ENCODE data around the gene KCTD6. TPM values are rescaled to one million over a fixed set of nuclear protein-coding genes. Genes with fewer than 3 reads are reported as not detected.

KCTD6 gene
- total RNA-seq, 1 experiment from 2014 or later = 20.8 TPM

DNA sequence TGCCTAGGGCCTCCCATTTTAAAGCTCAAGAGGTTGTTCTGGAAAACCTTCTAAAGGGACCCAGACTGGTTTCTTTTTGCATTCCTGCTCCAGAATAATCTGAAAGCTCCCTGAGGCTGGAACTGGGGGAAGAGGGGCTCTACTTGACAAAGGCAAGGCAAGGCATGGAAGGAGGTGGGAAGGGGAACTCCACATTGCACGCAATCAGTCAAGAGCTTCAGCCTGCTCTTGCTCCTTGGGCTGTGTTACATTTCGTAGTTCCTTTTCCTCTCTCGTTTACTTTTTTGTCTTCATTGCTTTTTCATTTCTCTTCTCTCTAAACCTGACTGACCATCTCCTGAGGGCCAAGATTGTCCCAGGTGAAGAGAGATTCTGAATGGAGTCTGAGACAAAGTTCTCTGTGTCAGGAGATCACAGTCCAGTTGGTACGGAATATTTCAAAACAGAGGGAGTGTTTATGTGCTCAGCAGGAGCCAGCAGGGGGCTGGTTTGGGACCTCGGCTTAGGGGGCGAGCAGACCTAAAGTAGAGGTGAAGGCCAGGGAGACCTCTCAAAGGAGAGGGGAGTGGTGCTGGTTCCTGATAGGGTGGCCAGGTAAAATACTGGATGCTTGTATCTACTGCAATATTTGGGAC lies 6.0 kb upstream of the KCTD6 start:
- no peak for DNase-seq (ENCODE audit: low read depth)

DNA sequence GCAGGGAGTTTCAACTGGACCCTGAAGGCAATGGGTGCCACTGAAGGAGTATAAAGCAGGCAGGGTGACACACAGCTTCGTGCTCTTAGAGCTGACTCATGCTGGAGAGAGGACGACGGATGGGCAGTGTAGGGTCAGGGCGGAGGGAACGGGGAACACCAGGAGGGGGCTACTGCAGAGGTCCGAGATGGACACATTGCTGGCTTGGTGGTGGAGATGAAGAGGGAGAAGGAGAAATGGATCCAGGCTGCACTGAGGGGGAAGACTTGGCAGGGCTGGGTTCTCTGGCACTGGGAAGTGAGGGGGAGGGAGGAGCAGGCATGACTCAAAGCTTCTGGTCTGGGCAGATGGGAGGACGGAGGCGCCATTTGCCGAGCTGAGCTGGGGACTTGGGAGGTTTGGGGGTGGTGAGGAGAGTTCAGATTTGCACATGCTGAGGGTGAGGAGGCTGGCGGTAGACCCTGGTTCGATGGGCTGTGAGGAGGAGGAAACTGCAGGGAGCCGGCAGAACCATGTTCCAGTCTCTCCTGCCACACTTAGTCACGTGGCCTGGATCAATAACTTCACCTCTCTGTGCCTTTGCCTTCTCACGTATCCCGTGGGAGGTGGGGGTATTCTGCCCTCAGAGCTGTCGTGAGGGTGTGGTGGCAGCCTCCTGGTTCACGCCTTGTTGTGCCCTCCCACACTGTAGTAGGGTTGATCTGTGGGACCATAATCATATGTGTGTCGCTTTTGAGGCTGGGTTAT lies 4.6 kb upstream of the KCTD6 start:
- DNase-seq (ENCODE audit: low read depth) = peak; percentile 83

DNA sequence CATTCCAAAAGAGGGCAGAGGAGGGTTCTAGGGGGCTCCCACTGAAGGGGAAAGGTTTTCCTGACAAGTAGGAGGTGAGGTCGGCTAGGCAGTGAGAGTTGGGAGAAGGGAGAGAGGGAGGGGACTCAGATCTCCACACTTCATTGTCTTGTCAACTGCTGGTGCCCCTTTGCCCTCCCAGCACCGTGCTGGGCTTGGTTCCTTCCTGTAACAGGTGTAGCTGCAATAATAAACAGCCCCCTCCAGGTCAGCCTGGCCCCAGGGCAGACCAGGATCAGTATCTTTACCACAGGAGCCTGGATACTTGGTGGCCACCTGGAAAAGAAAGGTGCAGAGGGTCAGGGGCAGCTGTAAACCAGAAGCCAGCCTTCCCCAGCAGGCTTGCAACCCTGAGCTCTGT lies 2.9 kb upstream of the KCTD6 start:
- no peak for DNase-seq (ENCODE audit: low read depth)

DNA sequence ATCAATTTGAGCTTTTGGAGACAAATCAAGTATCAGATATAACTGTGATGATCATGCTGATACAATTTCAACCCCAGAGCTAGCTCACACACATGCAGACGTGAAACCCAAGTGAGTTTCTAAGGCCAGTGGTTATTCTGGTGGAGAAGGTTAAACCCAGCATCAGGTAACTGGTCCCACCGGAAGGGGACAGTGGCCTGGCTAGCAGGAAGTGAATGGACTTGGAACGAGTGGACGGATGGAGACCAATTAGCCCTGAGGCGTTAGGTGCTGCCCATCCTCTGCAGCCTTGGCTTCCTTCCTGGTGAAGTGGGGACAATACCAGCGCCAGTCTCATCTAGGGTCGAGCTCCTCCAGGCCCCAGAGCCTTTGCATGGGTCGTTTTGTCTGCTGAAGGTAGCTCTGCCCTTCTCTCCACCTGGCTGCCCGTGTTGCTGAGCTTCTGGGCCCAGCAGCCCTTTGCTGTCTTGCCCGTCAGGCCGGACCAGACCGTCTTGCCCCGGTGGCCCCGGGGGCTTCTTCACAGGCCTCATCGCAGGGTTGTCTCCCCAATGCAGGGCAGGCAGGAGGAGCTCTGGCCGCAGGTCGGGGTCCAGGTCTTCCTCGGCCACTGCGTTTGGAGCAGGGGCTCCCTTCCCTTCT lies 915 bp upstream of the KCTD6 start:
- peak; percentile 31 for DNase-seq (ENCODE audit: low read depth)

GRCh38 chr3:58492494-58492905 lies 604 bp downstream of the KCTD6 start:
- no peak for DNase-seq (ENCODE audit: low read depth)

- no peak for DNase-seq (ENCODE audit: low read depth)
Measured at GRCh38 chr3:58494107-58494506, 2.2 kb downstream of the KCTD6 start.

- DNase-seq (ENCODE audit: low read depth) = peak; percentile 42
Measured at GRCh38 chr3:58495101-58495500, 3.2 kb downstream of the KCTD6 start.

DNA sequence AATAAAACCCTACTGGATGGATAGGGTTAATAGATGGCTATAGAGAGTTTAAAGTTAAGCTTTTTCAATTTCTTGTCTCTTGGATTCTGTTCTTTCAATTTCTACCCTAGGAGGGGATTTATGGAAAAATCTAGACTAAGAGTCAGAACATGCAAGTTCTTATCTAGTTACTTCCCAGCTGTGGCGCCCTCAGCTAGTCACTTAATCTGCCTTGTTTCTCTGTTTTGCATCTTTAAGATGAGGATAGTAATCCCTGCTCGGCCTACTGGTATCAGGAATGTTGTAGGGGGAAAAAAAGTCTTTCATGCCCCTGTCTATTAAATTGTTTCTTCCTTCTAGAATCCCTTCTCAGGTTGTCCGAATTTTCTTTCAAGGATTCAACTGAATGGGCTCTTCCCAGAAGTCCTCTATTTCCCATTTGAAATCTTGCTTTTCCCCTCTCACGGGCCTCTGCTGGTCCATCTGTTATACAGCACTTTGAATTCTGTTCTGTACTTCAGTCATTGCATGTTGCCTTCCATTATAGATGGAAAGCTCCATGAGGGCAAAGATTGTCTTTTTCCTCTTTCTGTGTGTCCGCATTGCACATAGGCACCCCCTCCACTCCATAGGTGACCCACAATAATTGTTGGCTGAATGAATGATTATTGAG lies 4.4 kb downstream of the KCTD6 start:
- DNase-seq (ENCODE audit: low read depth) = no peak

- DNase-seq (ENCODE audit: low read depth) = no peak
Measured at GRCh38 chr3:58497097-58497496, 5.2 kb downstream of the KCTD6 start.

DNA sequence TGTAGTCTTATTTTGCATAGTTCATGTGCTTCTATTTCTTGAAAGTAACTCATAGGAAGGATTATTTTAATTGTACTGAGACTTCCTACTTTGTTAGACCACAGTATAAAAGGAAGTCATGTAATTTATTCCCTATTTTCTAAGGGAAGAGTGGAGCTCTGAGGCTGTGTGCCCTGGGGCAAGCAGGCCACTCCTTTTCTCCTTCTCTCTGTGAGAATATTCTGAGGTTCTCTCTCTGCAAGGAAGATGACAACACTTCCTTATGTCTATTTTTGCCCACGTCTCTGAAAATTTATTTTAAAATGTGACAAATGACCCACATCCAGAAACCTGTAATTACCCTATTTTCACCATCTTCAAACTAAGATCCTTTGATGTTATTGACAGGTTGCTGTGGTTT lies 11.0 kb downstream of the KCTD6 start:
- DNase-seq (ENCODE audit: low read depth) = no peak

DNA sequence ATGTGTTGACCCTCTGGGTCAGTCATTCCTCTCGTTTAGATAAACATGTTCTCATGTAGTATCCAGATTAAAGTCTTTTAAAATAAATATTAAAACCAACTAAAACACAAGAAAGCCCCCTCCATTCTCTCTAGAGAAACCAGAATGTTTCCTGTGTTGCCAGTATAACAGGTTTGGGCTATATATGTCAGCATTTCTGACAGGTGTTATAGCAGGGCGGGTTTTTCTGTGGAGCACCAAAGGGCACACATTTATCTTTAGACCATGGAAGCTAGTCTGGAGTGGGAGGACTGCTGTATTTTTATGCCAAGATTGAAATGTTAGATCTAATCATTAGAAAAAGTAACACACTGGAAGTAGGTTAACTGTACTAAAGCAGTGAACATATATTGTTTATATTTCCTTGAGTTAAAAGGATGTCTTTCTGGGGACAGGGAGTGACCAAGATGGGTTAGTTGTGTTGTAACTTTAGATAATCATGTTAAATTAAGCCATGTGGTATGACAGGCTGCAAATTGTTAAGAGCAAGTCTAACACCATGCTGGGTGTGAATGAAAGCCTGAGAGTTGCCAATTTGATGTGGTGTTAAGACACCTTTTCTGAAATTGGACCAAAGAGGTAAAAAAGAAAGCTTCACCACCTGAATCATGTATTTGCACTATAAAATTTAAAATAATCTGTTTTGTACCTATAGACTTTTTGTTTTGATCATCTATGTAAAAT lies 15.6 kb downstream of the KCTD6 start:
- DNase-seq (ENCODE audit: low read depth) = no peak

DNA sequence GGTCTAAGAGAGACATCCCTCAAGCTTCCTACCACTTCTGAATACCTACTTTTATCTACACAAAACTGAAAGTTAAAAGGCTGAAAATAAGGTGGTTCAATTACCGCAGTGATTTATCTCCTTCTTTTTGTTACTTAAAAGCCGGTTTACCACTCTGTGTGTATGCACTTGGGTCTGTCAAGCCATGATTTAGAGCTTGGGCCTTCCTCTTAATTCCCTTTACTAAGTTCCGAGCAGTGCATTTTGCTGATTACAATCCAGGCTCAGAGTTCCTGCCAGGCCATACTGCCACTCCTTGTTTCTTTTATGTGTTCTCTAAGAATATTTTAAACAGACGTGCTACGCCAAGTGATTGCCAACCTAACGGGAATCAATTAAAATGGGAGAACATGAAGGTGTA lies 16.5 kb downstream of the KCTD6 start:
- no peak for DNase-seq (ENCODE audit: low read depth)

- no peak for DNase-seq (ENCODE audit: low read depth)
Measured at GRCh38 chr3:58514405-58514804, 22.5 kb downstream of the KCTD6 start.

DNA sequence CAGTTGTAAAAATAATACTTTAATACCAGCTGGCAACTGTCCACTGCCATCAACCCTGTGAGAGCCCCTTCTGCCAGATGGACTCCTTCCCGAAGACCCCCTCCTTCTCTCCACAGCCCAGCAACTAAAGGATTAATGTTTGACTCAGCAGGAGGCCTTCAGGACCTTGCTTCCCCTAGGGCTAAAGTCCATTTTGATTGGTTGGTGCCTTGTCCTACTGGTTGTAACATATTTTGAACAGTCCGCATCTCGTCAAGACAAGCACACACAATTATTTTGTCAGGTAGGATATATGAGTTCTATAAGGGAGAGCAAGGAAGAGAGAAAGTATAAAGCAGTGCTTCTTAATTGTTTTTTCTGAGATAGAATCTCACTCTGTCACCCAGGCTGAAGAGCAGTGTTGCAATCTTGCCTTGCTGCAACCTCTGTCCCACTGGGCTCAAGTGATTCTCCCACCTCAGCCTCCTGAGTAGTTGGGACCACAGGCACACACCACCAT lies 26.4 kb downstream of the KCTD6 start:
- no peak for DNase-seq (ENCODE audit: low read depth)

- no peak for DNase-seq (ENCODE audit: low read depth)
Measured at GRCh38 chr3:58519668-58520402, 27.9 kb downstream of the KCTD6 start.

GRCh38 chr3:58520403-58521335 lies 28.8 kb downstream of the KCTD6 start:
- DNase-seq (ENCODE audit: low read depth) = peak; percentile 29

DNA sequence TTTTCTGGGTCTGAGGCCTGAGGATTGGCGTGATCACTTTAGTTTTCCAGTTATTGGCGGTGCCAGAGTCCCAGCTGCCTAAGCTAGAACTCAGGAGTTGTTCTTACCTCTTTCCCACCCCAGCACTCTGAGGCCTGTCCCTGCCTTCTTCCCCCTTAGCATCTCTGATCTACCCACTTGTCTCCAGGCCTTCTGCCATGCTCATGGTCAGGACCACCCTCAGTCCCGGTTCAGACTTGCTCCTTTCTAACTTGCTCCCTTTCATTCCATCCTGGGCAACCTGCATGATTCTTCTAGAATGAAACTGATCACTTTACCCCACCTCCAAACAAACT lies 29.4 kb downstream of the KCTD6 start:
- no peak for DNase-seq (ENCODE audit: low read depth)

- DNase-seq (ENCODE audit: low read depth) = no peak
Measured at GRCh38 chr3:58521917-58522631, 30.2 kb downstream of the KCTD6 start.

- DNase-seq (ENCODE audit: low read depth) = no peak
Measured at GRCh38 chr3:58522759-58523425, 31.0 kb downstream of the KCTD6 start.

Data from RPMI7951 (cell line).